ENCODE data around the gene SRF. TPM values are rescaled to one million over a fixed set of nuclear protein-coding genes. Genes with fewer than 3 reads are reported as not detected.

Gene SRF
- total RNA-seq, 1 donor from 2014 or later, result 42.7 TPM

DNA sequence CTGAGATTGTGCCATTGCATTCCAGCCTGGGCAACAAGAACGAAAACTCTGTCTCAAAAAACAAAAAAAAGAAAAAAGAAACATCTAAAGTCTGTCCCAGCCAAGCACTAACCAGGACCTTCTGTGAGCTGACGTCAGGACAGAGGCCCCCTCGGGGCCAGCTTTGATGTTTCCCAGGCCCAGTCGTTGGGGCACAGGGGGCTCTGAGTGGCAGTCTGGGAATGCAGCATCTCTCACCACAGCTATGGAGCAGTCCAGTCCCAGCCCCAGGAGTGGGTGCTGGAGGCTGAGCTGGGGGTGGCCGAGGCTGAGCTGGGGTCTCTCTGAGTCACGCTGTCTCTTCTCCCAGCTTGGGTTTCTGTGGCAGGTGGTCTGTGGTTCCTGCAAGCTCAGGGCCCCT, 46.0 kb upstream of the SRF start:
- no peak overlapping the region for H3K4me3 Mint-ChIP-seq (ENCODE audit: unreplicated experiment)
- no peaks in the 10 kb centered on the region for H3K9me3 Mint-ChIP-seq (ENCODE audit: low read depth)
- H3K27me3 Mint-ChIP-seq (ENCODE audit: low read depth), result no peaks in the 10 kb centered on the region
- TF ChIP-seq, protein P1, sequence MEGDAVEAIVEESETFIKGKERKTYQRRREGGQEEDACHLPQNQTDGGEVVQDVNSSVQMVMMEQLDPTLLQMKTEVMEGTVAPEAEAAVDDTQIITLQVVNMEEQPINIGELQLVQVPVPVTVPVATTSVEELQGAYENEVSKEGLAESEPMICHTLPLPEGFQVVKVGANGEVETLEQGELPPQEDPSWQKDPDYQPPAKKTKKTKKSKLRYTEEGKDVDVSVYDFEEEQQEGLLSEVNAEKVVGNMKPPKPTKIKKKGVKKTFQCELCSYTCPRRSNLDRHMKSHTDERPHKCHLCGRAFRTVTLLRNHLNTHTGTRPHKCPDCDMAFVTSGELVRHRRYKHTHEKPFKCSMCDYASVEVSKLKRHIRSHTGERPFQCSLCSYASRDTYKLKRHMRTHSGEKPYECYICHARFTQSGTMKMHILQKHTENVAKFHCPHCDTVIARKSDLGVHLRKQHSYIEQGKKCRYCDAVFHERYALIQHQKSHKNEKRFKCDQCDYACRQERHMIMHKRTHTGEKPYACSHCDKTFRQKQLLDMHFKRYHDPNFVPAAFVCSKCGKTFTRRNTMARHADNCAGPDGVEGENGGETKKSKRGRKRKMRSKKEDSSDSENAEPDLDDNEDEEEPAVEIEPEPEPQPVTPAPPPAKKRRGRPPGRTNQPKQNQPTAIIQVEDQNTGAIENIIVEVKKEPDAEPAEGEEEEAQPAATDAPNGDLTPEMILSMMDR (IDR thresholded peaks at IDR 0.05), result no peak
- peaks cover 96% of the 10 kb centered on the region for H3K4me1 Mint-ChIP-seq (ENCODE audit: low read depth)
- peak overlapping the region; percentile 97 for H3K27ac Mint-ChIP-seq (ENCODE audit: unreplicated experiment)
- DNase-seq (ENCODE audit: low spot score), result peak; percentile 92
- H3K36me3 Mint-ChIP-seq (ENCODE audit: low read depth), result no peaks in the 10 kb centered on the region

DNA sequence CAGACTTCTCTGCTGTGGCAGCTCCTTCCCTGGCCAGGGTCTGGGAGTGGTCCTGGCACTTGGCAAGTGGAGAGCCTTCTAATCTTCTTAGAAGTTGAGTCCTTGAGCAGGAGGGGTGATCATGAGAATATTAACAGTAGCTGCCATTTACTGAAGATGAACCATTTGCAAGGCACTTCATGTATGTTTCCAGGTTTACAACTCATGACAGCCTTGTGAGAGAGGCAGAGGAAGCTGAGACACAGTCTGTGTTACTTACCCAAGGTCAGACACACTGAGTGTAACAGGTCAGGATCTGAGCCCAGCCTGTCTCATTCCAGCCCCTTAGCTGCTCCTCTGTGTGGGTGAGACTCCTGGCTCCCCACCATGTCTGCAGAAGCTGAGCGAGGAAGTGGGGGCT, 45.5 kb upstream of the SRF start:
- Mint-ChIP-seq H3K36me3 (ENCODE audit: low read depth) (no peaks in the 10 kb centered on the region), H3K4me3 (ENCODE audit: unreplicated experiment) (no peak overlapping the region), H3K9me3 (ENCODE audit: low read depth) (no peaks in the 10 kb centered on the region), H3K27ac (ENCODE audit: unreplicated experiment) (peak overlapping the region; percentile 97), H3K27me3 (ENCODE audit: low read depth) (no peaks in the 10 kb centered on the region), H3K4me1 (ENCODE audit: low read depth) (peaks cover 92% of the 10 kb centered on the region)
- TF ChIP-seq, protein P1 (IDR thresholded peaks at IDR 0.05), result no peak
- peak; percentile 26 for DNase-seq (ENCODE audit: low spot score)

DNA sequence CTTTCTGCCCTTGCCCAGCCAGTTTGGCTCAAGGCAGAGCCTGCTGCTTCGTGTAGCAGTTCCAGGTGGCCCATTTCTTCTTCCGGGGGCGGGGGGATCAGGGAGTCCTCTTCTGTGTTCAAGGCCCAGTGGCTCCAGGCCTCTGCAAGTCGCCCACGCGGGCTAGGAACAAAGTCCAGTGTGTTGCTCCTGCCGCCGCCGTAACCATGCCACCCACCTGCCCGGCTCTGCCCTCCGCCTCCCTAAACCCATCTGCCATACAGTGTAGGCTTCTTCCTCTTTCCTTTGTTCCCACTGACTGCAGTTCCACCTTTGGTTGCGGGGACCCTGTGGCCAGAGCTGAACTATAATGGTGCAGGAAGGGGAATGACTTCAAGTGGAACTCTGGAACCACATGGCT, 43.9 kb upstream of the SRF start:
- no peaks in the 10 kb centered on the region for H3K27me3 Mint-ChIP-seq (ENCODE audit: low read depth)
- DNase-seq (ENCODE audit: low spot score), result no peak
- H3K36me3 Mint-ChIP-seq (ENCODE audit: low read depth), result peaks cover 2% of the 10 kb centered on the region
- H3K4me3 Mint-ChIP-seq (ENCODE audit: unreplicated experiment), result no peak overlapping the region
- peak overlapping the region; percentile 85 for H3K27ac Mint-ChIP-seq (ENCODE audit: unreplicated experiment)
- no peaks in the 10 kb centered on the region for H3K9me3 Mint-ChIP-seq (ENCODE audit: low read depth)
- TF ChIP-seq, protein P1 (IDR thresholded peaks at IDR 0.05), result no peak
- peaks cover 75% of the 10 kb centered on the region for H3K4me1 Mint-ChIP-seq (ENCODE audit: low read depth)

DNA sequence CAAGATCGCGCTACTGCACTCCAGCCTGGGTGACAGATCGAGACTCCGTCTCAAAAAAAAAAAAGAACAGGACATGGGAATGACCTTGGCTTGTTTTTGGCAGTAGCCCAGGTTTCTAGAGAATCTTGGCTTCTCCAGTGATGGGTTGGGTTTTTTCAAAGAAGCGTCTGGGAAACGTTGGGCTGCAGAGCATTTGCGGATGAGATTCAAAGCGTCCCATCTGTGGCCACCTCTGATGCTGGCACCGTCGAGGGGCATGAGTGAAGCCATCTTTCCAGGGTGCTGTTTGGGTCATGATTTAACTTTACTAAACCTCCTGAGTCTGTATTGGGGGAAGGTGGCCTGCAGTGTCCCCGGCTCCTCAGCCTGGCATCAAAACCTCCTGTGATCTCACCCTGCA, 43.2 kb upstream of the SRF start:
- no peak overlapping the region for H3K4me3 Mint-ChIP-seq (ENCODE audit: unreplicated experiment)
- no peak for DNase-seq (ENCODE audit: low spot score)
- TF ChIP-seq, protein P1 (IDR thresholded peaks at IDR 0.05), result no peak
- peak overlapping the region; percentile 85 for H3K27ac Mint-ChIP-seq (ENCODE audit: unreplicated experiment)
- H3K36me3 Mint-ChIP-seq (ENCODE audit: low read depth), result peaks cover 7% of the 10 kb centered on the region
- peaks cover 68% of the 10 kb centered on the region for H3K4me1 Mint-ChIP-seq (ENCODE audit: low read depth)
- no peaks in the 10 kb centered on the region for H3K9me3 Mint-ChIP-seq (ENCODE audit: low read depth)
- no peaks in the 10 kb centered on the region for H3K27me3 Mint-ChIP-seq (ENCODE audit: low read depth)

DNA sequence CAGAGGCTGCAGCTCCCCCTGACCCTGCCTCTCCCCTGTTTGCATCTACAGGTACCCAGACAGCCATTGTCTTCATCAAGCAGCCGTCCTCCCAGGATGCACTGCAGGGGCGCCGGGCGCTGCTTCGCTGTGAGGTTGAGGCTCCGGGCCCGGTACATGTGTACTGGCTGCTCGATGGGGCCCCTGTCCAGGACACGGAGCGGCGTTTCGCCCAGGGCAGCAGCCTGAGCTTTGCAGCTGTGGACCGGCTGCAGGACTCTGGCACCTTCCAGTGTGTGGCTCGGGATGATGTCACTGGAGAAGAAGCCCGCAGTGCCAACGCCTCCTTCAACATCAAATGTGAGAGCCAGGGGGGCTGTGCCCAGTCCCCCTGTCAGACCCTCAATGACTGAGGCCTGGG, 42.1 kb upstream of the SRF start:
- no peak overlapping the region for H3K4me3 Mint-ChIP-seq (ENCODE audit: unreplicated experiment)
- TF ChIP-seq, protein P1 (IDR thresholded peaks at IDR 0.05), result no peak

More for the DNA sequence above, 42.1 kb upstream of the SRF start:
- Mint-ChIP-seq H3K27ac (ENCODE audit: unreplicated experiment) (peak overlapping the region; percentile 79), H3K27me3 (ENCODE audit: low read depth) (no peaks in the 10 kb centered on the region), H3K4me1 (ENCODE audit: low read depth) (peaks cover 58% of the 10 kb centered on the region), H3K36me3 (ENCODE audit: low read depth) (peaks cover 9% of the 10 kb centered on the region), H3K9me3 (ENCODE audit: low read depth) (no peaks in the 10 kb centered on the region)
- no peak for DNase-seq (ENCODE audit: low spot score)
